Measurements from ENCODE around the gene PRM3.

- TF ChIP-seq CTCF (IDR thresholded peaks at IDR 0.05) (no peak), EP300 (IDR thresholded peaks at IDR 0.05) (no peak), POLR2AphosphoS5 (IDR thresholded peaks at IDR 0.05) (no peak), POLR2A (IDR thresholded peaks at IDR 0.05) (no peak)
Measured at GRCh38 chr16:11270602-11271162, 2.7 kb downstream of the PRM3 start.

Data from sigmoid colon (tissue), 4 donors.